Activated gamma-delta T cell (primary cell): Measurements from ENCODE around the gene SMPD2.
A peak's percentile ranks its signal among the peaks of the same experiment; 100 is the strongest.
"Not testable (repeated sequence)": the region's sequence is repeated elsewhere in the genome, so short reads cannot be mapped to it uniquely, and the experiment has no call there.

Experiments used
- DNase-seq: peaks from one replicate; lab custom pipeline; 2025; lab: John Stamatoyannopoulos, UW

Gene SMPD2

DNA sequence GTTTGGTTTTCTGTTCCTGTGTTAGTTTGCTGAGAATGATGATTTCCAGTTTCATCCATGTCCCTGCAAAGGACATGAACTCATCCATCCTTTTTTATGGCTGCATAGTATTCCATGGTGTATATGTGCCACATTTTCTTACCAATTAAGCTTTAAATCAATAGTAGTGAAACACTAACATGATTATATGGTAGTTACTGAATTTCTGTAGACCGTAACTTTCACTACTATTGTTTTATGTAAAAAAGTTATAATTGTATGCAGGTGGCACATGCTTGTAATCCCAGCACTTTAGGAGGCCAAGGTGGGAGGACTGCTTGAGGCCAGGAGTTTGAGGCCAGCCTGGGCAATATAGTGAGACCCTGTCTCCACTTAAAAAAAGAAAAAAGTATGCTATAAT is 20.7 kb downstream of the SMPD2 start:
- not testable (repeated sequence) for DNase-seq

DNA sequence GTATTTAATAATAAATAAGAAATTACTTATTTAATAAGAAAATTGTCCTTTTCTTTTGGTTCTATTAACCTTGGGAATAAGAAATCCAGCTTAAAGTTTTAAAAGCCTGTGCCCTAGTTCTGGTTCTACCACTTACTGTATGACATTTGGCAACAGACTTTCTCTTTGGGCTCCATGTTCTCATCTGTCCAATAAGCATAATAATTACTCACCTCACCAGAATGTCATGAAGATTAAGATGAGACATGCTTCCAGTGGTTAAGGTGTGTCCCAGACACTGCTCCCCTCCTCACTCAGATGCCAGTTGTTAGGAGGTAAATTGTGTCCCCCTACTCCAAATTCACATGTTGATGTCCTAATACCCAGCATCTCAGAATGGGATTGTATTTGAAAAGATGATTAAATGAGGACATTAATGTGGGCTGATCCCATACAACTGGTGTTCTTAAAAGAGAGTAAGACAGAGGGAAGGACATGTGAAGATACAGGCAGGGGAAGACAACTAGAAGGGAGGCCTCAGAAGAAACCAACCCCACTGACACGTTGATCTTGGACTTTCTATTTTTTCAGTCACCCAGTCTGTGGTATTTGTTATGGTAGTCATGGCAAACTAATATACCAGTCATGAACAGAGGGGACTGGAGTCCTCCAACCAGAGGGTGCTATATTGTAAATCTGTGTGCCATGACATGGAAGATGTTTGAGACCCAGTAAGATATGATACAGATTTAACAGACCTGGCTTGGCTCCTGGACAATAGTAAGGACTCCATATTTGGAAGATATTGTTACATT is 21.4 kb downstream of the SMPD2 start:
- no peak for DNase-seq

DNA sequence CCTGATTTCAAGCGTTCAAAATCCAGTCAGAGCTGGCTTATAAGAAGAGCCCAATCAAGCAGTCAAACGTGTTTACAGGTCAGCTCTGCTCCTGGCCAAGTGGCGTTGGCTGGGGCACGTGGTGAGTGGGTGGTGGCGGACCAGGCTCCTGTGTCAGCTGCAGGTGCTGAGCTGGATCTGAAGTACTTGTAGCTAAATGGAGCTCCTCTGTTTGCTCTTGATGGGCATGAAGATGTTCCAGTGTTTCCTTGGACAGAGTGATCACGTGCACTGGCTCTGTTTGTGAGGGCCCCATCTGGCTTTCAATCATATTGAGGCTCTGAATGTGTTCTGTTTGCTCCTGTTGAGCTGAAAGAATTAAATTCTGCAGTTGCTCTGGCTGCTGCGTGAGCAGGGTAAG is 25.2 kb downstream of the SMPD2 start:
- DNase-seq: no peak

DNA sequence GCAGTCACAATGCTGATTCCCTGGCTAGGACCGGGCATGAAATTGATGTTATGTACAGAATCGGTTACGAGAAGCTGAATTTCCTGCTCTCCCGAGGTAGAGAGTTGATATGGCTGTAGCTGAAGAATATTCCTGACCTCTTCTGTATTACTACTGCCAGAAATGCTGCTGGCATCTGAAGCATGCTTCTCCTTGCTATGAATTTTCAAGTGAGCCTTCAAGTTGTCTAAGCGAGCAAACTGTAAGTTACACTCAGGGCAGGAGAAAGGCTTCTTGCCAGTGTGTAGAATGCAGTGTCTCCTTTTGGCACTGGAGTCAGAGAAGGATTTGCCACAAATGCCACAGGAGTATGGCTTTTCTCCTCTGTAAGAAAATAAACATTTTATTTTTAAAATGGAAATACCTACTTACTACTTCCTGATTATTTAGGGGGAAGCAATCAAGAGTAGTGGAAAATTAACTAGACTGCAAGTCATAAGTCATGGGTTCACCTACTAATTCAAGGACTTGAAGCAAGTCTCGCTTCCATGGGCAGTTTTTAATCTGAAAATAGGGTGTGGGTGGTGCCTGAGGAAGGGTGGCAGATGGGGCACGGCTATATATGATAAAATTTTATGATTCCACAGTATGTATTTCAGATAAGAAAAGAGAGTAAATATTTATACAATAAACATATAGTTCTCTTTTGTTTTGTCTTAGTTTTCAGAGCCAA is 25.8 kb downstream of the SMPD2 start:
- DNase-seq: no peak

DNA sequence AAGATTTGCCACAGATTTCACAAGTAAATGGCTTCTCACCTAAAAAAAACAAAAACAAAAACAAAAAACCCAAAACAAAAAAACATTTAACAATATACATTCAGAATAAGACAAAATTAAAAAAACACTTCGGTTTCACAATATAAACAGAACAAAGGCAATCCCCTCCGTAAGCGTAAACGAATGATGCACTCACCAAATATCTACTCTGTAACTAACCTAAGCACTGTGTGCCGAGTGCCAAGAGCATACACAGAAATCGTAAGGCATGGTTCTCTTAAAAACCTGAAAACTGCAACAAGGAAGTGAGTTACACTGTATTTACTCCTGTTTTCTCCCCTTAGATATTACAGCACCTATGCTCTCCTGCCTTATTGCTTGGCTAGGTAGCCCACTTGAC is 27.2 kb downstream of the SMPD2 start:
- no peak for DNase-seq

DNA sequence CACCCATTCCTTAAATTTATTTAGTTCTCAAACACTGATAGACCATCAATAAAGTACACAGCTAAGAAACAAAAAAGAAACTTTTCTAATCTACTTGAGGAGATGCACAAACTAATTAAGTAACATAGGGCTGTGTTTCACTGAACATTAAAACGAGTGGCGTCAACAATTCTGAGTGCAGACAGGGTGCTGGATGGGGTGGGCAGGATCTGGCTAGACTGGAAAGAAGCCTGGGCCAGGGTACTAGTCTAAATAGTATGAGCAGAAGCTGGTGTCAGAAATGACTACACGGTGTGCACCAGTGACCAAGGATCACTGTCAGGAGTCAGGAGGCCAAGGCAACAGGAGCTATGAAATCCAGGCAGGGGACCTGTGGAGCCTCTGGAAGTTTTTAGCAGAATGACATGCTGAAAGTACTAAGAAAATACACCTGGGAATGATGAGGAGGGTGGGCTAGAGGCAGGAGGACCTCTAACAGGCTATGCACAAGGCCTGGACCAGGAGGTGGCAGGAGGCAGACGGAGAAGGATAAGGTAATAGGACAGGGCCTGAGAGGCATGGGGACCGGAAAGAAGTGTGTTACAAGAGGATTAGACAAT is 29.2 kb downstream of the SMPD2 start:
- no peak for DNase-seq

DNA sequence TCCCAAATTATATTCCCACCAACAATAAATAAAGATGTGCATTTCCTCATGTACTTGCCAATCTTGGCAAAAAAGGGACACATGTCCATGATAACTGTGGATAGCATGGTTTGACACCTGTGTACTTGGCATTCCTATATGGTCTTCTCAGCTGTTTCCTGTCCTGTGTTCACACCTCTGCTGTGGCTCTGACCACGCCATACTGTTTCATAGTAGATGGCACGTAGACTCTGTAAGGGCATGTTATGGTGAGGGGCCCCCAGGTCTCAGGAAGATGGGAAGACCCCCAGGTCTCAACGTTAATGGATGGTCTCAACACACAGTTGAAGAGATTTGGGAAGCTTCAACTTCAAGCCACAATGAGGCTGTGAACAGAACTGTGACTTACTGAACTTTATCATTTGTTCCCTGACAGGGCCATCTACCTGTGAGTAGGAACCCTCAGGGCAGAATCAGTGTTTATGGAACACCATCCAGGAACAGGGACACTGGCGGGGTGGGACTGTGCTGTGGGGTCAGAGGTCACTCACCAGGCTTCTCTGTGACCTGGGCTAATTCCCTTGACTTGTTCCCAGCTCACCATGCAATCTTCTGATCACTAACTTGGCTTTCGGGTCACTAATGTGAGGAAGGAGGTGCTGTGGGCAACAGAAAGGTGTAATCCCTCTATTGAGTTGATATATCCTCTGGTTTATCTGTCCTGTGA is 30.7 kb downstream of the SMPD2 start:
- no peak for DNase-seq

DNA sequence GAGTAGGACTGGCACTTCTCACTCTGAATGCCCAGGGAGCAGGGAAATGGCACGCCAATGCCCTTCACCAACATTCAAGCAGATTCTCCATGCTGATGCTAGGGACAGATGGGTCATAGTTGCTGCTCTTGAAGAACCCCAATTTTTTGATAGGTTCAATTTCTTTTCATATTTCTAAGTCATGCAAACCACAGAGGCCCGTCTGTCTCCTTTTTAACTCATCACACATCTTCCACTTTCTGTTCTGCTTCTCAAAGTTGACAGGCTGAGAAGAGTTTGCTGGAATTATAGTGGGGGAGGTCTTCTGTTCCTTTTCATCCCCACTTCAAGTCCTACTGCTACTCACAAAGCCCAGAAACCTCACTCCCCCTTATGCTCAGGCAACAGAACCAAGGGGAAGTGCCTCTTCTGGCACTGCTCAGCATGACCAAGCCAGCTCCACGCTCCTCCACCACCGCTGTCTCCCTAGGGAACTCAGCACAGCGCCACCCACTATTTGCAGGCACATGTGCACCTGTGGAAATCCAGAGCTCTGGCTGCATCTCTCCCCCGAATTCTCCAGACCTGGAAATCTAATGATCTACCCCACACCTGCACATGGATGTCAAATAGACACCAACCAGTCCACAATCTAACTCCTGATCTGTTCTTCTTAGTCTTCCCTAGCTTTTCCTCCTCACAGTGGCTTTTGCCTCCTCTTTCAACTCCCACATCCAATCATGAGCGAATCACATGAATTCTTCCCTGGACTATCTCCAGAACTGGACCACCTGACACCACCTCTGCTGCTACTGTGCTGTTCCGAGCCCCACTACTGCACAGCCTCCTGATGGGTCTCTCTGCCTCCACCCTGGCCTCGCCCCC is 31.8 kb downstream of the SMPD2 start:
- no peak for DNase-seq

DNA sequence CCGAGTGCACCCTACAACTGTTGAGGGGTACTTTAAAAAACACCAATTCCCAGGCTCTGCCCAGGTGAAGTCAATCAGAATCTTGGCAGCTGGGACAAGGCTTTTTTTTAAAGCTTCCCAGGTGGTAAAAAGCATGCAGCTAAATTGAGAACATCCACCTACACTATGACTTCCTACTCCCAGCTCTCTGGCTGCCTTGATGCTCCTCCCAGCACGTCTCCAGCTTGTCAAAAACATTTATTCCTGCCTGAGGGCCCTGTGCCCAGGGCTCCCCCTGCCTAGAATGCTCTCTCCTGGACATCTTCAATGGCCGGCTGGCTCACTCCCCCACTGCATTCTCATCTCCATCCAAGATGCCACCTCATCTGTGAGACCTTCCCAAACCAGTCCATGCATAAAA is 32.6 kb downstream of the SMPD2 start:
- no peak for DNase-seq

DNA sequence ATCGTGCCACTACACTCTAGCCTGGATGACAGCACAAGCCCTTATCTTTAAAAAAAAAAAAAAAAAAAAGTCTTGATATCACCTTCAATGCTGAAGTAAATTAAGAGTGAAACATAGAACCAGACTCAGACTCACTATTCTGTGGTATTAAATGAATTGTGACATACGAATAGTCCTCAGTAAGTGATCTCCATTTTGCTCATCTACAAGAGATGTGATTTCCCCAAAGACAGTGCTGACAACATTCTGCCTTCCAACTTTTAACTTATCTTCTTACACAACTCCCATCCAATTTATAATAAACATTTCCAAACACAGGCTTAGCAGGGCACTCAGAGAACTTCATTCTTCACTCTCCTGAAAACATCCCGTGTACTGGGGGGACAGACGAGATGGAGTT is 34.5 kb downstream of the SMPD2 start:
- DNase-seq: no peak

DNA sequence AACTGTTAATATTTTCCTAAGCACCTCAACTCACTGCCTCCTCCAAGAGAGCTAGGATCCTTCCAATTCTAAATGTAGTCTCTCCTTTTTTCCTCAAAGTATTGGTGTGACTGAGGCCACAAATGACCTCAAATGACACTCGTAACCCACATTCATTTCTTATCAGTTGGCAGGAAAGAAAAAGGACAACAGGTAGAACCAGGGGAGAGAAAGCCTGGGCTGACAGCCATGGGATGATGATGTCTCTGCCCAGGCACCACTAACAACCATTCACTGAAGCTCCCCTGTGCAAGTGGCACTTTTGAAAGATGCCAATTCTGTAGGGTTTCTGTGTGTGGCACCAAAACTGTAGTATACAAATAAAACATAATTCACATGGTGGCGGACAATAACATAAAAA is 35.1 kb downstream of the SMPD2 start:
- DNase-seq: no peak

DNA sequence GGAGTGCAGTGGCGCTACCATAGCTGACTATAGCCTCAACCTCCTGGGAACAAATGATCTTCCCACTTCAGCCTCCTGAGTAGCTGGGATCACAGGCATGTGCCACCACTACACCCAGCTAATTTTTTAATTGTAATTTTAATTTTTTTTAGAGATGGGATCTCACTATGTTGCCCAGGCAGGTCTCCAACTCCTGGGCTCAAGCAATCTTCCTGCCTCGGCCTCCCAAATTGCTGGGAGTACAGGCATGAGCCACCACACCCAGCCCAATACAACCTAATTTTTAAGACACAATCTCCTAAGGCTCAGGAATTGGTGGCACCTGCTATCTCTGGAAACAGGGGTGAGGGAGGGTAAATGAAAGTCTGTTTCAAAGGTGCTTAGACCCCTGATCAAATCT is 36.7 kb downstream of the SMPD2 start:
- DNase-seq: no peak

DNA sequence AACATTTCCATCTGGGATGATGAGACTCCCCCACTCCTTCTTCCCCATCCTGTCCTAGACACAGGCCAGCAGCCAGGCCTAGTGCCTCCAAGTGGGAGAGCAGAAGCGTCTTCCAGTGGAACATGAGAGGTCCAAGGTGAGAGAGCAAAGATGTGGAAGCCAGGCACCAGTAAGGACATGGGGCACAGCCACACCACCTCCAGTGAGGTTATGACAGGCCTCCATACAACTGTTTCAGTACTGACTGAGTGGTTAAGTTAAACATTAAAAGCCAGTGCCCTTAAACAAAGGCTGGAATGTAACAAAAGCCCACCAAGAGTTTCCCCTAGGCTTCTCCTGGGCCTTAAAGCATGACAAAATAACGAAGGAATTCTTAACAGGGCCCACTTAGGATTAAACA is 37.2 kb downstream of the SMPD2 start:
- DNase-seq: no peak

DNA sequence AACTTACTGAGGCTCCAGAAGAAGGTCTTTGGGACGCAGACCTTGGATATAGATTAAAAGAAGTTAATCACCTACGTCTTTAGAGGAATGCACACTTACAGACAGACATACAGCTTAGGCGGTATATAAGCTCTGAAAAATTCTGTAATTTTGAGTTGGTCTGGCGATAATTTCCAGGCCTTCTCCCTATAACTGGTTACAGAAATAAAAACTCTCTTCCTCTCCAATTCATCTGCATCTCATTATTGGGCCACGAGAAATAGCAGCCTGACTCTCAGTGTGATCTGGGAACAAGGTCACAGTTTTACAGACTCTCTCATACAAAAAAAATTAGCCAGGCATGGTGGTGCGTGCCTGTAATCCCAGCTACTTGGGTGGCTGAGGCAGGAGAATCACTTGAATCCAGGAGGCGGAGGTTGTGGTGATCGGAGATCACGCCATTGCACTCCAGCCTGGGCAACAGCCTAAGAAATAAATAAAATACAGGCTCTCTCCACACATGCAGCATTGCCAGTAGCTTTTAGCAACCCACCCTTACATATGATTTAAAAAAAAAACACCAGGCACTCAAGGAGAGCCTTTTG is 37.8 kb downstream of the SMPD2 start:
- no peak for DNase-seq

DNA sequence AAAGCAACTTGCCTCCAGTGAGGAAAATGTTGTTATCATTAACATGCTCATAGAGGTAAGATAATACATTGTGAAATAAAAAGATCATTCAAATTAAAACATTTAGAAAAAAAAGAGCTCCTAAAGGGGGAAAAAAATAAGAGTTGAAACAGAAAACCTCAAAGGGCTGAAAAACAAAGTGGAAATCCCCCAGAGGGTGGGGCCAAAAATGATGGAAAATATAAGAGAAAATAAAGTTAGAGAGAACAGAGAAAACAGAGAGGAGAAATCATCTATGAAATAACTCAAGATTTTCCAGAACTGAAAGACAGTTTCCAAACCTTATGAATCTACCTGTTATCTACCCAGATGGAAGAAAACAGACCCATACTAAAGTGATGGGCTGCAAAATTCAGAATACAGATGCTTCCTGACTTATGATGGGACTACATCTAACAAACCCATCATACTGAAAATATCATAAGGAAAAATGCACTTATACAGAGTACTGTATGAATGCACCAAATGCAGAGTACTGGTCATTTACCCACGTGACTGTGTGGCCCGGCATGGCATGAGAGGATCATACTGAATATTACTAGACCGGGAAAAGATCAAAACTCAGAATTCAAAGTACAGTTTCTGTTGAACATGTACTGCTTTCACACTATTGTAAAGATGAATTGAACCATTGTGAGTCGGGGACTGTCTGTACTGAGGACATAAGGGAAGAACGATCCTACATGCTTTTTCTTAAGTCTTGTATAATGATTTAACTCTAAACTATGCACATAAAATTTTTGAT is 38.5 kb downstream of the SMPD2 start:
- no peak for DNase-seq

DNA sequence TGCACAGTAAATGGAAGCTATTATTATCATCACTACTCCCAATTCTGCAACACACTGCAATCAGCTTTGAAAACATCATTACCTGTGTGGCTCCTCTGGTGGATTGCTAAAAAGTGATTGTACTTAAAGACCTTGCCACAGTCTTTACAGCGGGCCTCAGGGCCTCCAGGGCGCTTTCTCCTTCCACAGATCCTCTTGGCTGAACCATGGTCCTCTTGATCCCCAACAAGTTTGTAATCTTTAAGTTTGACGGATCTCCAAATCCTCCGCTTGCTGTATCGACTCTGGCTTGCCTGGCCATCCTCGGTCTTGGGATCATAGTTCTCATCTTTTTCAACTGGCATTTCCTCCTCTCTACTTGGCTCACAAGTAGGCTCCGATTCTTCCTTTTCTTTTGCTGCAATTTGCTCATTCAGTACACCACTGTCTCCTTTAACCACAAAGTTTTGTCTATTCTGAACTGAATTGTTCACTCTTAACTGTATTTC is 40.5 kb downstream of the SMPD2 start:
- DNase-seq: no peak

DNA sequence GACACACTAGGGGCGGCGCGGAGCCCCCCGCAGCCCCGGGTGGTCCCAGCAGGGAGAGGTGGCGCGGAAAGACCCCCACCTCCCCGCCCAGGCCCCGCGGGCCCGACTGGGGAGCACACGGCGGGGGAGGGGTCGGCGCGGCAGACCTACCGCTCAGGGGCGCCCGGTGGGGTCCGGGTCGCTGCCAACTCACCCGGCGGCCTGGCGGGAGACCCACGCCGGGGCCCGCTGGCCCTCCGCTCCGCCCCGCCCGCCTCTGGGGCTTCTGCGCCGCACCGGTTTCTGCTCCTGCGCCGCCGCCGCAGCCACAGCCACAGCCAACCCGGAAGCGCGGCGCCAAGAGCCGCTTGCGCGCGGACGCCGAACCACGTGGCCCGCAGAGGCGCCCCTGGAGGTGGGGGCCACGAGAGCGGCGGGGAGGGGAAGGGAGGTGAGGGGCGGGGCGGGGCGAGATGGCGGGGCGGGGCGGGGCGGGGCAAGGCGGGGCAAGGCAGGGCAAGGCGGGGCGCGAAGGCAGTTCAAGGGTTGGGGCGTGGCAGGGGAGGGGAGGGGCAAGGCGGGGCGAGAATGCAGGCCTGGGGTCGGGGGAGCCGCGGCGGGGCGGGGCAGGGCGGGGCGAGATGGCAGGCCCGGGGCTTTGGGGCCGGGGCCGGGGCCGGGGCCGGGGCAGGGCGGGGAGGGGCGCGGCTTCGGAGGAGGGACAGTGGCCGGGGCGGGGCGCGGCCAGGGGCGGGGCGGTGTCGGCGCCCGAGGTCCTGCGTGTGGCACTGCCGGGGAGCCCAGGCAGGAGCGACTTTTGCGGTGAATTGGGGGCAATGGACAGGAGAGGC is 42.6 kb downstream of the SMPD2 start, which contains the start of gene ZBTB24:
ZBTB24 (minus strand) TSS at position 315 of the 830 bp plus-strand sequence. CDS start 1,193 bp downstream, outside the sequence.
- DNase-seq: peak; percentile 88

DNA sequence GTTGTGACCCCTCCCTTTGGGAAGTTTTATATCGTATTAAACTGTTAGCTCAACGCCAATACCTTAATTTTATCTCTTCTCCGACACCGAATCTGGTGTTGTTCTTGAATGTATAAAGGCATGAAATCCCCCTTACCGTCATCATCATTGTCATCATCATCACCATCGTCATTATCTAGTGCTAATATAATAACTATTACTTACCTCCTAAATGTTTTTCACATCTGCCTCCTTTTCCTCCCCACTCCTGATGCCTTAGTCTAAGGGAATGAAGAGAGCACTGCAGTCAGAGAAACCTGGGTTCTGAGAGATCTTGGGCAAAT is 43.2 kb downstream of the SMPD2 start:
- DNase-seq: no peak

DNA sequence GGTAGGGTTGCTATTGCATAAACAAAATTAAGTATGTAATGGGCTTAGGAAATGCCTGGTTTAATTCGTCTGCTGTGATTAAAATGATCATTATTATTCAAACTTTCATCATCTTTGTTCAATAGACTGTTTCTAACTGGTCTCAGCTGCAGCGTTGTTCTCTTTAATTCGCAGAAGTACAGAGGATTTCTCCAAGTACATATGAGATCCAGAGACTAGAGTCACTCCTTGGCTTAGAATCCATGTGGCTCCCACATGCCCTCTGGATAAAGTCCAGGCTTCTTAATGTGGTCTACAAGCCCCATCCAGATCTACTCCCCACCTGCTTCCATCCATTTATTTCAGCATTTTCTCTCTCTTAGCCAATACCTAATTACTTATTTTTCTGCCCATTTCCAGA is 43.6 kb downstream of the SMPD2 start:
- DNase-seq: no peak
